Peyer's patch (tissue), 4 donors: ENCODE measurements around the gene CNTN4.

Source experiments
- POLR2A ChIP-seq, 2 donors: fragments of 450-650 bp; IDR thresholded peaks; one replicate each; pipeline ENCODE4 v1.5.1; 2017; ENCODE audit warnings: antibody characterized with exemption in 2 of 2, mild to moderate bottlenecking in 2 of 2, moderate library complexity in 2 of 2
- TF ChIP-seq, protein P1 (sequence below), 6 experiments: fragments of 450-650 bp in 4 of 6; fragments of 200-600 bp in 2 of 6; sonication (generic) in 1 of 6; IDR thresholded peaks; one replicate each; pipeline ENCODE4 v1.5.1; 2017 to 2019; ENCODE audit warnings: antibody characterized with exemption in 6 of 6, mild to moderate bottlenecking in 3 of 6, moderate library complexity in 1 of 6

DNA sequence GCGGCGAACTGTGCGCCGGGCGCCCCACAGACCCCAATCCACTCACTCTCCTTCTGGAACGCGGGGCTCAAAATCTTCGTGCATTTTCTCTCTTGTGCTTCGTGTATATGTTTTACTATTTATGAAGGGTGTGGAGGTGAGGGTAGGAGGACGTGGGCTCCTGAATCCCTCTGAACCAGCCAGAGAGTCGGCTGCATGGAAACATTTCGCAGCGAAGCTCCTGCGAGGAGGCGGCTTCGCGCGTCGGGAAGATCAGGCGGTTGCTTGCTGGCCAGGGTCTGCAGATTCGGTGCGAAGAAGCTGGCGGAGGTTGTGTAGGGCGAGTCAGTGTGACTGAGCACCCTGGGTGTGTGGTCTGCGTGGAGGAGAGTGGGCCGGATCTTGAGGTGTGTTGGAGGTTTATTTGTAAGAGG, 1.1 kb downstream of the CNTN4 start:
- TF ChIP-seq, protein P1, sequence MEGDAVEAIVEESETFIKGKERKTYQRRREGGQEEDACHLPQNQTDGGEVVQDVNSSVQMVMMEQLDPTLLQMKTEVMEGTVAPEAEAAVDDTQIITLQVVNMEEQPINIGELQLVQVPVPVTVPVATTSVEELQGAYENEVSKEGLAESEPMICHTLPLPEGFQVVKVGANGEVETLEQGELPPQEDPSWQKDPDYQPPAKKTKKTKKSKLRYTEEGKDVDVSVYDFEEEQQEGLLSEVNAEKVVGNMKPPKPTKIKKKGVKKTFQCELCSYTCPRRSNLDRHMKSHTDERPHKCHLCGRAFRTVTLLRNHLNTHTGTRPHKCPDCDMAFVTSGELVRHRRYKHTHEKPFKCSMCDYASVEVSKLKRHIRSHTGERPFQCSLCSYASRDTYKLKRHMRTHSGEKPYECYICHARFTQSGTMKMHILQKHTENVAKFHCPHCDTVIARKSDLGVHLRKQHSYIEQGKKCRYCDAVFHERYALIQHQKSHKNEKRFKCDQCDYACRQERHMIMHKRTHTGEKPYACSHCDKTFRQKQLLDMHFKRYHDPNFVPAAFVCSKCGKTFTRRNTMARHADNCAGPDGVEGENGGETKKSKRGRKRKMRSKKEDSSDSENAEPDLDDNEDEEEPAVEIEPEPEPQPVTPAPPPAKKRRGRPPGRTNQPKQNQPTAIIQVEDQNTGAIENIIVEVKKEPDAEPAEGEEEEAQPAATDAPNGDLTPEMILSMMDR (IDR thresholded peaks at IDR 0.05) = no peak
- no peak for TF ChIP-seq POLR2A (IDR thresholded peaks at IDR 0.05)
